Right renal pelvis (tissue), 4 donors: Measurements from ENCODE around the gene PPP2R2C. TPM values are rescaled to one million over a fixed set of nuclear protein-coding genes. Genes with fewer than 3 reads are reported as not detected.

Source experiments
- DNase-seq, 4 donors: peaks; one replicate each; pipeline ENCODE4 v3.0.0-alpha.2; 2013; ENCODE audit warnings: low read depth in 4 of 4, low spot score in 3 of 4, missing footprints in 1 of 4
- polyA plus RNA-seq, 4 donors: library from polyadenylated mRNA; unstranded; fragments of 120-200 nt; gene quantifications; one replicate each; pipeline ENCODE4 v1.2.1, GENCODE V29; 2013; ENCODE audit not compliant: insufficient read length in 4 of 4

The PPP2R2C gene
- polyA plus RNA-seq, 4 donors: 0.30 to 0.71 (median 0.37) TPM

DNA sequence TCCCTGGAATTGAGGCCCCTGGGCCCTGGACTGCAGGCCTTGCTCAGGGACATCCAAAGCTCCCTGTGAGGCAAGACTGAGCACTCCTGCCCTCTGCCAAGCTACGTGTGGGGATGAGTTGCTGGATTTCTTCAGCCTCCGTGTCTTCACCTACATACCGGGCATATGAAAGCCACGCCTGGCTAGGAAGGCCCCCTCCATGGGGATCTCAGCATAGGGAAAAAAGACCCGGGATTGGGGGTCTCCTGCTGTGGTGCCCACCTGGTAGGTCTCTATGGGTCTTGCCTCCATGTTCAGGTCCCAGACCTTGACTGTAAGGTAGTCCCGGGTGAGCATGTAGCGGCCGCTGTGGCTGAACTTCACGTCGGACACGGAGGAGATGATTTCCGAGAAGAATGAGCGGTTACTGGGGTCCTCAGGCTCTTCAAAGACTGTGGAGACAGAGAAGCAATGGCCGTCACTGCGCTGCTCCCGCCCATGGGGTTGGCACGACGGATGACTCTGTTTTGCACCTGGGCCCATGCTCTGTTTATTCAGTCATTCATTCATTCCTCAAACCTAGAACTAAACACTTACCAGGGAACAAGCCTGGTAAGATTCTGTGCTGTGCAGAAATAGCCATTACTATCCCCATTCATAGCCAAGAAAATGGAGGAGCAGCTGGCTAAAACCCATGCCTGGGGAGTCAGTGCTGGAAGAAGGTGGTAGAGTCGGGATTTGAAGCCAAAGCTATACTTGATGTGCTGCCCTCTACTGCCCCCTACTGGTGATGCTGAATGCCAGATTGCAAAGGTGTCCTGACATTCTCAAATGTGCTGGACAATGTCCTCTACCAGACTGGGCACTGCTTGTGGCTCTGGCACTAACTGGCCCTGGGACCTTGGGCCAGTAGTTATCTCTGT lies 138.9 kb downstream of the PPP2R2C start:
- no peak for DNase-seq

DNA sequence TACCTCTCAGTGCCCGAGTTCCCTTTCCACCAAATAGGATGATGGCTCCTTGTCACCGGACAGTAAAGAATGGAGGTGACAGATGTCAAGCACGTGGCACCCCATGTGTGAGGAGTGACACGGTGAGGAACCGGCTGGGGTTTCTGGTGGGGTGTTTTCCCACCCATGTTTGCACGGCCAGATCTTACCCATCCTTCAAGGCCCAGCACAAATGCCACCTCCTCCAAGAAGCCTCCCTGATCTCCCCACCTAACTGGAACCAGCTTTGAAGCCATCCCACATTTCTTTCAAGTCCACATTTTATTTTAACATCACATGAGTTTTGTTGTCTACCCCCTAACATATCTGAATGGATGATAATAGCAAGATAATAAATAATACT lies 139.8 kb downstream of the PPP2R2C start:
- DNase-seq: no peak

DNA sequence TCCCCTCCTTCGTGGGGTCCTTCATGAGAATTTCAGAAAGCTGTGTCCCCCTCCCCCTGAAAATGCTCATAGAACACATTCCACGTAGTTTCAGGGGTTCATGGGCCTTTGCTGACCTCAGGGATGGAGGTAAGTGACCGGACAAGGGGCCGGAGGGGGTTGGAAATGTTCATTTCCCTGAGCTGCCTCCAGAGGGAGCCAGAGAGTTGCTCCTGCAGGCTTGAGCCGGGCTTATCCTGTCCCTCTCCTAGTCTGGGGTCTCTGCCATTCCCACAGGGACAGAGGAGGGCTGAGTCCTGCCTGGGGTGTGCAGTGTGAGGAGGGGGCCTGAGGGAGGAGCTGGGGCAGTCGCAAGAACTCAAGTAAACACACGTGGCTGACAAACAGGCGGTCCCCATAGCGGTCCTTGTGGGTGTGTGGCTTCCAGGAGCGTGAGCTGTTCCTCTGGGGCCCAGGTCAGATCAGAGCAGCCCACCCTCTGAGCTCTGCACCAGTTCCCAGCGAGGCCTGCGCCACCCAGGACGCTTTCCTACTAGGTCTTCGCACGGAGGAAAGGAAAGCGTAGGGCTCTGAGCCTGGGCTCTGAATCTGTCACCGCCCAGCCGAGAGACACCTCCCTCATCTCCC lies 140.3 kb downstream of the PPP2R2C start:
- DNase-seq: no peak

DNA sequence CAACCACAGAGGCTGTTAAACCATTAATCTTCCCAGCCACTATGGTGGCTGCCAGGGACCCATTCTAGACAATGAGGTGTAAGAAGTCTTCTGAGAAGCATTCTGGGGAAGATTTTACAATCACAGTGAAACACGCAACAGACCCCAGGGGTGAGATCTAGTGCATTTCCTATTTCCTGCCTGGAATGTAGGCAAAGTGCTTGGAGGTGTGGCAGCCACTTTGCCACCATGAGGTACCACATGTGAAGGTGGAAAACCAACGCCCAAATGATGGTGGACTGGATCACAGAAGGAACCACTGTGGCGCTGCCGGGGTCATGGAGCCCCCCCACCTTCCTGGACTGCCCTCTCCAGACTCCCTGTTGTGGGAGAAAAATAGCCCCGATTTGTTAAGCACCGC lies 140.9 kb downstream of the PPP2R2C start:
- DNase-seq: no peak

DNA sequence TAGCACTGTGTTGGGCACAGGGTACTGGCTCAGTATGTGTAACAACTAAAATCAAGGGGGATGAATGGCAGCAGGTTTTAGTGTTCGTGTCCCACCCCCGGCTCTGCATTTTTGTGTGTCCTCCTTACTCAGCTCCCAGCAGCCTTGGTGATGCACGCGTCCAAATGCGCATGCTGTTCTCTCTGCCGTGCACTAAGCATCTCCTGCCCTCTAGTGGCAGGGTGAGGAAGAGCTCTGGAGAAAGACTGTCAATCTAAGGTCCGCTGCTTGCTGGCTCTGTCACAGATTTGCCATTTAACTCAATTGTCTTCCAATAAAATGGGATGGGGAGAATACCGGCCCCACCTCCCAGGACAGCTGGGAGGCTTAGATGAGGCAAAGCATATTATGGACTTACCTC lies 141.4 kb downstream of the PPP2R2C start:
- DNase-seq: no peak

DNA sequence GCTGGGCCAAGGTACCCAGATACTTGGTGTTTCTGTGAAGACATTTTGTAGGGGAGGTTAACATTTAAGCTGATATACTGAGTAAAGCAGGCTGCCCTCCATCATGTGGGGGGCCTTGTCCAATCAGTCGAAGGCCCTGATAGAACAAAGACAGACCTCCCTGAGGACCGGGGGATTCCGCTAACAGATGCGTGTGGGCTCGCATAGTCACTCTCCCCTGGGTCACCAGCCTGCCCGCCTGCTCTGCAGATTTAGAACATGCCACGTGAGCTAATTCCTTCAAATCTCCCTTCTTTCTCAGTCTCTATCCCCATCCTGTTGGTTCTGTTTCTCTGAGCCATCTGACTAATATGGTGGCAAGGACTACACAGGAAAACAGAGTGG lies 142.0 kb downstream of the PPP2R2C start:
- DNase-seq: no peak

DNA sequence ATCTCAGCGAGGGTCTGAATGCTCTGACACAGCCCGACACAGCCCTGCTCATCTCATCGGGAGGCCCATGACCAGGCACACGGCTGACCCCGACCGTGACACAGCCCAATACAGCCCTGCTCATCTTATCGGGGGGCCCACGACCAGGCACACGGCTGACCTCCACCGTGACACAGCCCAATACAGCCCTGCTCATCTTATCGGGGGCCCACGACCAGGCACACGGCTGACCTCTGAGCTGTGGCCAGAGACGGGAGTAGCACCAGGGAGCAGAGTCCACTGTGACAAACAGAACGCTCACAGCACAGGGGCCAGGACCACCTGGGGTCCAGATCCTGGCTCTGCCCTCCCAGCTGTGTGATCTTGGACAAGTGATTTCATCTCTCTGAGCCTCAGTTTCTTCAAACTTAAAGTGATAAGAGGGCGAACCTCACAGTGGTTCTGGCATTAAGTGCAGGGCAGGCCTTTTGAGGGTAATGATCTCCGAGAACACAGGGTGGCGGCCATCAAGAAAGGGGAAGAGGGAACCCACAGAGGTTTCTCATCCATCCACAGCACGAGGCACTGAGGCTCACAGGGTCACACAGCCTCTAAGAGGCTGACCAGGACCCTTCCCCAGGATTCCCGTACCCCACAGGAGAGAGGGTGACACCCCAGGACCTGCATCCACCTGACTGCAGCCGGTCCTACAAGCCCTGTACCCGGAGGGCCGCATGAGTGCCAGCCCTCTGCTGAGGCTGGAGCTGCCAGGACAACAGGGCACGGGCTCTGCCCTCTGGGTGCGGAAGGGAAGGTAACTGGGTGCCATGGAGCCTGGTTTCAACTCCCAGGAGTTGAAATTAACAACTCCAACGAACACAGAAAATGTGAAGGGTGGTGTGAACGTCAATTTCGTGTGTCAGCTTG lies 142.7 kb downstream of the PPP2R2C start:
- no peak for DNase-seq

DNA sequence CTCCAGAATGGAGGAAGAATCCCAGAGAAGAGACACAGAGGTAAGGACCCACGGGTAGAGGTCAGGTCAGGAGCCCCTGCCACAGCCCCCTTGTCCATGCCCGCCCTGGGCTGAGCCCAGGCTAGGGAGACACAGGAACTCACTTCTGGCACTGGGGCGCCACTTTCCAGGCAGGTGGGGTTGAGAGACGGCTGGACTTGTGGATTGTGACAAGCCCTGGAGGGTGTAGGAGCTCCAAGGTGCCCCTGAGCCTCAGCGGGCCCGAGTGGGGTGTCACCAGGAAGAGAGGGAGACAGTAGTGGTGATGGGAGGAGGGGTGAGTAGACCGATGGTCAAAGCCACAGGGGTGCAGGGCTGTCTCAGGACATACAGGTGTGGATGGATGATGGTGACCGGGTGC lies 143.9 kb downstream of the PPP2R2C start:
- DNase-seq: no peak

DNA sequence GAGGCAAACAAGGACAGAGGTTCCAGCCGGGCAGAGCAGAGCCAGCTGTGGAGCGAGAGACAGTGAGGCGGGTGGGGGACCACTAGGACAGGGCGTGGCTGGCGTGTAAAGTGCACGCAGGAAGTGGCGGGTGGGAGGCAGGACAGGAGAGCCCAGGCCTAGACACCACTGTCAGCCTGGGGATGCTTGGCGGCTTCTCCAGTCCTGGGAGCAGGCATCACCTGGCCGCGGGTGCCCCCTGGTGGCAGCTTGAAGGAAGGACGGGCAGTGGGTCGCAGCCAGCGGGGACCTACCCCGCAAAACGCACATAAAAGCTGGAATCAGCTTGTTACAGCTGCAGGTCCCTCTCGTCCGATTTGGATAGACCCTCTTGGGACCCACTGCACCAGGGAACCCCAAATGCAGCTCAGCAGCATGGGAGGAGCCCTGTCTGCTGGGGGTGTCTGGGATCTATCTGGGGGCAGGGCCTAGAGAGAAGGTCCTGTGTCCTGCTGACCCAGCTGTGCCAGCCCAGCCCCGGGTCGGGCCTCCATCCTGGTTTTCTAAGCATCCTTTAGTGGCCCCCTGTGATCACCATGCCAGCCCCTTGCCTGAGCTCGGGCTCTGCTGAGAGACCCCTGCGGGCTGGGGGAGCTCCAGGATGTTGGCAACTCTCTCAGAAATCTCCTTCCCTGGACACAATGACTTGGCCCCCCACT lies 145.0 kb downstream of the PPP2R2C start:
- peak in 2 of 4 donors; percentile 42 to 60 for DNase-seq

DNA sequence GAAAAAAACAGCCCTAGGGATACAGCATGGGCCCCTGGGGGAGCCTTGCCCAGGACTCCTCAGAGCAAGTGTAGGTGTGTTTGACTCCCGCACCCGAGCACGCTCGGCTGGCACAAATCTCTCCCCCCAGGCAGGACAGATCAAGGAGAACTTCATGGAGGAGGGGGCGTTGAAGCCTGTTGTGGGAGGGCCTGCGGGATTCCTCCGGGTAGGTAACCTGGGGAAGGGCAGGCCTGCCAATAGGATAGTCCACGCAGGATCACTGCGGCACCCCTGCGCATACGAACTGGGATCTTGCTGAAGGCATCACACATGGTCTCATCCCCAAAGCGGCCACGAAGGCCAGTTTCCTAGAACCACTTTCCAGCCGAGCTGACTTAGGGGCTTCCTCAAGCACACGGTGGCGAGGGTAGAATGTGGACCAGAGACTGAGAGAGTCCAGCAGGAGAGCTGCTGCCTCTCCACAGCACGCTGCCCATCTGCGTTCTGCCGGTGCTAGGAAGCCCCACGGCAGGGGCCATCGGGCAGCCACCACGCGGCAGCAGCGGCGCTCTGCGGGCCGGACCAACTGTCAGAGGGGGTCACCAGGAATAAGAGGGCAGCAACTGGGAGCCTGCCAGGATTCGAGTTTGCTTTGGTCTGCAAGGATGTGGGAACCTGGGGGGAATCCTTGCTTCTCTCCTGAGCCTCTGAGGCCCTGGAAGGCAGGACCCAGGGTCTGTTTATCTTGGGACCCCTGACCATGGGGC lies 145.9 kb downstream of the PPP2R2C start:
- DNase-seq: no peak

DNA sequence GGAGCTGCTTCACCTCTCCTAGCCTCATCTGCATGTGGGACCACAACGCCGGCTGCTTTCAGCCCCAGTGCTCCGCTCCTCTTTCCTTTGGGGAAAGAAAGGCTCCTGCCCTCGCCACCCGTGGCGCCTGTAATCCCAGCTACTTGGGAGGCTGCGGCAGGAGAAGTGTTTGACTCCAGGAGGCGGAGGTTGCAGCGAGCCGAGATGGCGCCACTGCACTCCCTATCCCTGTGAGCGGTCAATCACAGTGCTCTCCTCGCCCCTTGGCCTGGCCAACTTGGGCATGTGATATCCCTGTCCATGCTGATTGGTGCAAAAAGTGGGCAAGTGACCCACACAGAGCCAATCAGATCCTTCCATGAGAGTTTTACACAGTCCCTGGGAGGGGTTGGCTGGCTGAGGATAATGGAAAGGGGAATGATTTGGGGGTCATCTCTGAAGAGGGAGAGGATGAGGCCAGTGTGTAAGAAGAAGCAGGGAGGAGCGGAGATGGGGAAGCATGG lies 146.6 kb downstream of the PPP2R2C start:
- no peak for DNase-seq

DNA sequence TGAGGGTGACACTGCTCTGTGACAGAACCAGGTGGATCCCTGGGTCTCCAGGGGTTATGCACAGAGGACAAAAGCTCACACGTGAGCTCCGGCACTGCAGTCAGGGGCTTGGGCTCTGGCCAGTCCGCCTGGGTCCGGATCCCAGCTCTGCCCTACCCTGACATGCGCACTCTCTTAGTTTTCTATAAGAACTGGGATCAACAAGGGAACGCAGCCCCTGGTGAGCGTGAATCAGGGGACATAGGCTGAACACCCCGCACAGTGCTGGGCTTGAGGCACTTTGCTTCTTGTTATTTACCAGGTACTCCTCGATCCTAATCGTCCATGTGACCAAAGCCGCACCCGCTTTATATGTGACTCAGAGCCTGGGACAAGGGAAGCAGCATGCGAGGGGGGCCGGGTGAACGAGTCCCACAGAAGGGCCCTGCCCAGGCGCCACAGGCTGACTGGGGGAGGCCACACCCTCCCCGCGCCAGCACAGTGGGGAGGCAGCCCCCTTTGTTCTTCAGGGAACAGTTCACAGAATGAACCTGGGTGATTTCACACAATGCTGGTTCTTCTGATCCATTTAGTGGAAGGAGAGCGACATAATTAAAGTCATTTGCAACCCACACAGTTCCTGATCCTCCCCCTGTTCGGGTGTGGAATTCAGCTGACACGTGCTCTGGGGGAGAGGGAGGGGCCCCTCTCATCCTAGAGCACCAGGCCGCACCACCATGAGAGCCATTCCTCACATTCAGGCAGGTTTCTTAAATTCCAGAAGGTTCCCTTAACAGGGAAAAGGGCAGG lies 147.2 kb downstream of the PPP2R2C start:
- DNase-seq: no peak

DNA sequence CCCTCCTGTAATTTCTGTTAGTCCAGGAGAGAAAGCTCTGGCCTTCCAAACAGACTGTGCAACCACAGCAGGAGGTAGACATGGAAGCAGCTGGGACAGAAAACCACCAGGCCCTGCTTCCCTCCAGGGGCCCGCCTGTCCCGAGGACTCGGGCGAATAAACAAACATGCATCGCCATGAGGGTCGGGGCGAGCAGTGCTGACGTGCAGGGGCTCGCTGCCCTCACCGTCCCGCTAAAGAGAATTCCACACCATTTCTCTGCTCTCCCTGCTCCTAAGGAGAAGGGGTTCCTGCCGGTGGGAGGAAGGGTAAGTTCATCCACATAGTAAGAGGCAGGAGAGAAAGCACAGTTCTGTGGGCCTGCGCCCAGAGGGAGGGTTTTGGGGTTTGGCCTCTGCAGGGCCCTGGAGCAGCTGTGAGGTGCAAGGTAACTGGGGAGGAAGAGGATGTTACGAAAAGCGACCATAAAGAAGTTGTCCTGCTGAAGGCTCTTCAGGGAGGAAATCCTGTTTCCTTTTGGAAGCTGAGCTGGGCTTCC lies 147.9 kb downstream of the PPP2R2C start:
- no peak for DNase-seq

DNA sequence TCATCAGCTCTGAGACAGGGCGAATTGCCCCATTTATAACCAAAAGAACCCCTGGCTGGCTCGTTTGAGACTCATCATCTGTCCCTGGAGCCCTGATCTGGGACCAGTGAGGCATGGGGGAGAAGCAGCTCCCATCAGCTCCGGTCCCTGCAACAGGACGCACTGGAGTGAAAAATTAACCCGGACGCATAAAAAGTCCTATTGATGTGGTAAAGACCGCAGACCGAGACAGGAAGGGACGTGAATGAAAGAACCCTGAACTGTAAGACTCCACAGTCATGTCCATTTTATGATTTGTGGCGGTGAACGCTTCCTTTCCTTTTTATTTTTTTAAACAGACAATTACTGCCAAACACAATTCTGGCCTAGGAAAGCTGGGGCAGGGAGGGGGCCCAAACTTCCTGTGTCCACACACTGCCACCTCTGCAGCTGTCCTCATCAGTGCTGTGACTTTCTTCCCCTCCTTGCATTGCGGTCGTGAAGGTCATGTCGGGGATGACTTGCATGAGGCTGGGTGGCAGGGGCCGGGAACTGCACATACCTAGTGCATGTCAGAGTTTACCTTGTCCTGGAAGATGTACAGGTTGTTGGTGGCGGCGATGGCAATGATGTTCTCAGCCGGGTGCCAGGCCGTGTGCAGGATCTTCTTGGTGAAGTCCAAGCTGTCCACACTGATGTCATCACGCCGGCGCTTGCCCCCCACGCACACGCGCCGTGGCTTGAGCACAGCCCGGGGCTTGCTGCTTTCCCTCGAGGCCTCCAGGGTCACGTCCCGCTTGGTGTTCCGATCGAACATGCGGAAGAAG lies 149.4 kb downstream of the PPP2R2C start:
- no peak for DNase-seq

DNA sequence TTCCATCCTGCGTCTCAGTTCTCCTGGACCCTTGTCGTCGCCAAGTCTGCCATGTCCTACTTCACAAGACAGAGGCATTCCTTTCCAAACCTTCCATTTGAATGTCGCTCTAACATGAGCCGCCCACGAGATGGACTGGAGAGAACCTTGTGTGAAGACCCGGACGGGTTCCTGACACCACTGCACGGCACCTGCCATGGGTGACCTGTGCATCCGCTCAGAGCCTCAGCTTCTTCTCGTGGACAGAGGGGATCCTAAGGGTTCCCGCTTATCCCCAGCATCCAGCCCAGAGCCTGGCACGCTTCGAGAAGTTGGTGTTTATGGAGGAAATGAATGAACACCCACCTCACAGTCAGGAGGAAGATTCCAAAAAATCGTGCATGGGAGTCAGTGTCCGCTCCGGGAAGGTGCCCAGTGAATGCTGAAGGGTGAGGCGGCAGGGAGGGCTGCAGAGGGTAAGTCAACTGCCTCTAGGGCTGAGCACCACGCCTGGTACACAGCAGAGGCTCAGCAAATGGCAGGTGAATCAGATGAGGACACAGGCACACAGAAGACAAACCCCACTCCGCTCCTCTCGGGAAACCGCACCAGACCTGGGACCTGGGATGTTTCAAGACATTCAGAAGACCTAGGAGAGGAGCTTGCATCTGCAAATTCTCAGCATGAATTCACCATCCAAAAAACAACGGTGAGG lies 150.2 kb downstream of the PPP2R2C start:
- no peak for DNase-seq

DNA sequence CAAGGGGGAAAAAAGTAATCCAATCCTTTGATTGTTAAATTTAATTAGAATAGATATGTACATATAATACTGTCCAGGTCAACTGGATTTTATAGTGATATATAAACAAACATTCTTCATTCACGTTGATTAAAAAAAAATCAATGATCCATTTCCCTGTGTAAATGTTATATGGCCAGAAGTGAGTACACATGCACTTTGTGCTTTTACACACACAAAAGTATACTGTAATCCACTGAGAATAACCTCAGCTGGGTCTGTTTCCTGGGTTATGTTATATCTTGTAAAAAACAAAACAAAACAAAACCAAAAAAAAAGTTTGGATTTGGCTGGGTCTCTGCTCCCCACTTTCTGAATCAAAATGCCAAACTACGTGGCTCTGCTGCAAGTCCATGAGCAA lies 151.1 kb downstream of the PPP2R2C start:
- DNase-seq: no peak

DNA sequence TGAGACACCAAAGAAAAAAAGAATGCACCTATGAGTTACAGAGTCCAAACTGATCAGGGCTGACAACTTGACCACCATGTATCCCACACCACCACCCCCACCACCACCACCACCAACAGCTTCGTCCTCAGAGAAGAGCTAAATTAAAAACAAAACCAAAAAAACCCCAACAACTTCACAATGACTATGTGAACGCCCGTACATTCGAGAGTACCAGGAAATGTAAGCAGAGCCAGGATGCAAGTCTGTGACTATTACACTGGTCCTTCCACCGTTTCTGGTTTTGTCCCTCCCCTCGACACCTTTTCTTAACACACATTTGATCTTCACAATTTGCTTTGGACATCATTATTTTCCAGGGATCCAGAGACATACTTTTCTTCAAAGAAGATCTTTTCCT lies 151.8 kb downstream of the PPP2R2C start:
- no peak for DNase-seq
